HepG2 (cell line): Measurements from ENCODE around the gene ANG. TPM values are rescaled to one million over a fixed set of nuclear protein-coding genes. Genes with fewer than 3 reads are reported as not detected.
A peak's percentile ranks its signal among the peaks of the same experiment; 100 is the strongest.

Experiments
- ATF3 ChIP-seq: sonication (generic); formaldehyde crosslinking; IDR thresholded peaks from 2 replicates; pipeline ENCODE4 v1.4.0; 2020; ENCODE audit warnings: missing genetic modification reagents
- HOXD1 ChIP-seq: sonication (generic); formaldehyde crosslinking; IDR thresholded peaks from 2 replicates; pipeline ENCODE4 v1.5.0; 2020; ENCODE audit warnings: missing genetic modification reagents
- MNT ChIP-seq: fragments of 450-650 bp; IDR thresholded peaks from 2 replicates; pipeline ENCODE4 v1.6.1; 2016
- NFKBIZ ChIP-seq: IDR thresholded peaks from 2 replicates; pipeline ENCODE4 v1.6.1; 2018; ENCODE audit warnings: missing genetic modification reagents, missing compliant biosample characterization
- PATZ1 ChIP-seq: sonication (generic); formaldehyde crosslinking; IDR thresholded peaks from 2 replicates; pipeline ENCODE4 v1.4.0; 2020; ENCODE audit warnings: missing genetic modification reagents
- PHF8 ChIP-seq: sonication (generic); formaldehyde crosslinking; IDR thresholded peaks from 2 replicates; pipeline ENCODE4 v1.5.0; 2020; ENCODE audit warnings: missing genetic modification reagents
- POLR2A ChIP-seq, 2 experiments: IDR thresholded peaks; 2 replicates each; pipeline ENCODE4 v1.6.1; 2011; ENCODE audit warnings: low read depth in 2 of 2, low read length in 2 of 2, mild to moderate bottlenecking in 1 of 2, moderate library complexity in 1 of 2; ENCODE audit not compliant: insufficient read depth in 1 of 2
- RBFOX2 ChIP-seq: fragments of 200-400 bp; formaldehyde crosslinking; IDR thresholded peaks from 2 replicates; pipeline ENCODE4 v1.6.1; 2017; ENCODE audit warnings: low read depth, mild to moderate bottlenecking, low read length
- RBM39 ChIP-seq: fragments of 200-400 bp; formaldehyde crosslinking; IDR thresholded peaks from one replicate; pipeline ENCODE4 v1.6.1; 2018; ENCODE audit warnings: antibody characterized with exemption, mild to moderate bottlenecking, low read depth, low read length; ENCODE audit not compliant: poor library complexity, severe bottlenecking
- SOX13 ChIP-seq, 3 experiments: fragments of 450-650 bp in 1 of 3; sonication (generic) in 1 of 3; formaldehyde crosslinking in 1 of 3; IDR thresholded peaks in 2 of 3; conservative IDR thresholded peaks in 1 of 3; 2 replicates each; pipeline versions ENCODE4 v1.5.0 to v1.6.1; 2016 to 2020; ENCODE audit warnings: antibody characterized with exemption in 1 of 3, mild to moderate bottlenecking in 1 of 3, missing compliant biosample characterization in 1 of 3, missing genetic modification reagents in 1 of 3, moderate library complexity in 1 of 3
- STAG1 ChIP-seq: sonication (generic); formaldehyde crosslinking; IDR thresholded peaks from 2 replicates; pipeline ENCODE4 v1.4.0; 2020; ENCODE audit warnings: missing genetic modification reagents
- STAT6 ChIP-seq: sonication (generic); formaldehyde crosslinking; IDR thresholded peaks from 2 replicates; pipeline ENCODE4 v1.4.0; 2020; ENCODE audit warnings: missing genetic modification reagents, mild to moderate bottlenecking, borderline replicate concordance
- TERF1 ChIP-seq: sonication (generic); formaldehyde crosslinking; IDR thresholded peaks from 2 replicates; pipeline ENCODE4 v1.8.0; 2022; ENCODE audit warnings: mild to moderate bottlenecking, missing genetic modification reagents, moderate library complexity
- TIGD3 ChIP-seq: sonication (generic); formaldehyde crosslinking; IDR thresholded peaks from 2 replicates; pipeline ENCODE4 v1.5.1; 2020; ENCODE audit warnings: mild to moderate bottlenecking, missing genetic modification reagents, borderline replicate concordance
- ZIK1 ChIP-seq: sonication (generic); formaldehyde crosslinking; IDR thresholded peaks from 2 replicates; pipeline ENCODE4 v1.5.0; 2020; ENCODE audit warnings: mild to moderate bottlenecking, low read depth, missing genetic modification reagents, borderline replicate concordance
- ZNF564 ChIP-seq: sonication (generic); formaldehyde crosslinking; IDR thresholded peaks from 2 replicates; pipeline ENCODE4 v1.8.1; 2023; ENCODE audit warnings: mild to moderate bottlenecking, missing genetic modification reagents
- ZNF567 ChIP-seq: sonication (generic); formaldehyde crosslinking; IDR thresholded peaks from 2 replicates; pipeline ENCODE4 v1.8.1; 2023; ENCODE audit warnings: mild to moderate bottlenecking, missing genetic modification reagents, borderline replicate concordance
- ZNF572 ChIP-seq: sonication (generic); formaldehyde crosslinking; IDR thresholded peaks from 2 replicates; pipeline ENCODE4 v1.5.1; 2020; ENCODE audit warnings: mild to moderate bottlenecking, missing genetic modification reagents
- ZNF577 ChIP-seq: sonication (generic); formaldehyde crosslinking; IDR thresholded peaks from 2 replicates; pipeline ENCODE4 v1.4.0; 2020; ENCODE audit warnings: mild to moderate bottlenecking, low read depth, missing genetic modification reagents, borderline replicate concordance
- ZNF672 ChIP-seq: sonication (generic); formaldehyde crosslinking; IDR thresholded peaks from 2 replicates; pipeline ENCODE4 v1.8.1; 2022; ENCODE audit warnings: missing genetic modification reagents
- polyA plus RNA-seq, 8 experiments: library from polyadenylated mRNA; depleted of rRNA in 3 of 8; stranded (reverse) in 7 of 8; unstranded in 1 of 8; fragments of >200 nt; fragmentation: Illumina TruSeq in 4 of 8; extraction: Trizol in 4 of 8; gene quantifications; 2 replicates each; pipeline versions ENCODE4 v1.2.1 to v1.2.3, GENCODE V29; 2011 to 2016; ENCODE audit warnings: low read depth in 4 of 8, missing spikeins in 1 of 8, mixed read lengths in 1 of 8; ENCODE audit not compliant: insufficient read depth in 1 of 8
- total RNA-seq, 5 experiments: library from RNA; depleted of rRNA; stranded (reverse); fragments of >200 nt; fragmentation: Illumina TruSeq; extraction: Trizol; gene quantifications; 2 replicates each; pipeline ENCODE4 v1.2.3, GENCODE V29; 2016; ENCODE audit warnings: low read depth in 1 of 5

The ANG gene
- total and polyA plus RNA-seq, 2 of the 13 experiments (the other 11 are each of a cell fraction or from before 2014, with no cell fraction given): 83.6 to 401 TPM

GRCh38 chr14:20682127-20682434 lies 6.5 kb upstream of the ANG start (continued):
- TF ChIP-seq PATZ1 (CRISPR knock-in tag) (no peak), STAT6 (CRISPR knock-in tag) (no peak), HOXD1 (CRISPR knock-in tag) (no peak), RBFOX2 (no peak), ZNF577 (CRISPR knock-in tag) (0 out of 2 replicates have a peak, but pooled peaks have one; percentile 10), NFKBIZ (CRISPR knock-in tag) (no peak), ATF3 (CRISPR knock-in tag) (no peak), ZNF564 (CRISPR knock-in tag) (0 out of 2 replicates have a peak, but pooled peaks have one; percentile 21), STAG1 (CRISPR knock-in tag) (0 out of 2 replicates have a peak, but pooled peaks have one; percentile 2), PHF8 (CRISPR knock-in tag) (no peak), RBM39 (no peak), MNT (no peak), POLR2A (IDR thresholded peaks at IDR 0.05; ENCODE audit: insufficient read depth in 1 of 2, low read depth in 2 of 2, low read length in 2 of 2) (no peak; a peak in 1 of 4 replicates), ZNF572 (CRISPR knock-in tag) (peak; percentile 3; the same call in 1 of the 2 replicates), TERF1 (CRISPR knock-in tag) (no peak), ZNF567 (CRISPR knock-in tag) (0 out of 2 replicates have a peak, but pooled peaks have one; percentile 35), SOX13 (IDR thresholded peaks at IDR 0.05) (no peak), SOX13 (CRISPR knock-in tag; conservative IDR thresholded peaks at IDR 0.05 in 1 of 2, IDR thresholded peaks at IDR 0.05 in 1 of 2) (no peak; a peak in 1 of 4 replicates), ZNF672 (CRISPR knock-in tag) (no peak), ZIK1 (0 out of 2 replicates have a peak, but pooled peaks have one; percentile 9), TIGD3 (CRISPR knock-in tag) (no peak)
